Neural cell (in vitro differentiated cells): Measurements from ENCODE around the gene CAMK2A. TPM values are rescaled to one million over a fixed set of nuclear protein-coding genes. Genes with fewer than 3 reads are reported as not detected.

Experiments
- H2AFZ ChIP-seq: fragments of 200-600, 300-800 bp; sonication (generic), shearing (Covaris generic); 2 replicates; pipeline ENCODE4 v1.6.0; 2014; ENCODE audit warnings: low read depth, mild to moderate bottlenecking, antibody characterized with exemption, low read length, moderate library complexity
- H3F3A ChIP-seq: fragments of 200-600 bp; shearing (Covaris generic); 2 replicates; pipeline ENCODE4 v1.6.1; 2016; ENCODE audit warnings: mild to moderate bottlenecking, moderate library complexity, mixed read lengths, antibody characterized with exemption, low read length; ENCODE audit not compliant: insufficient read depth, poor library complexity, severe bottlenecking
- H3K27ac ChIP-seq: fragments of 200-600, 300-800 bp; sonication (generic), shearing (Covaris generic); 2 replicates; pipeline ENCODE4 v1.5.1; 2014; ENCODE audit warnings: mild to moderate bottlenecking, low read length, moderate library complexity
- H3K27me3 ChIP-seq: fragments of 300-800, 200-600 bp; sonication (generic), shearing (Covaris generic); 2 replicates; pipeline ENCODE4 v1.6.0; 2014; ENCODE audit warnings: mild to moderate bottlenecking, low read depth, low read length, moderate library complexity; ENCODE audit not compliant: insufficient read depth
- H3K36me3 ChIP-seq: fragments of 300-800, 200-600 bp; sonication (generic), shearing (Covaris generic); 2 replicates; pipeline ENCODE4 v1.5.1; 2014; ENCODE audit warnings: mild to moderate bottlenecking, antibody characterized with exemption, low read length, moderate library complexity; ENCODE audit not compliant: insufficient read depth
- H3K4me2 ChIP-seq: fragments of 300-800, 200-600 bp; sonication (generic), shearing (Covaris generic); 2 replicates; pipeline ENCODE4 v1.6.0; 2014; ENCODE audit warnings: mild to moderate bottlenecking, low read length
- H3K4me3 ChIP-seq: fragments of 300-800, 200-600 bp; sonication (generic), shearing (Covaris generic); 2 replicates; pipeline ENCODE4 v1.5.1; 2014; ENCODE audit warnings: mild to moderate bottlenecking, low read length, moderate library complexity
- H3K79me2 ChIP-seq: fragments of 200-600 bp; shearing (Covaris generic); replicated peaks from 2 replicates; pipeline ENCODE4 v1.6.0; 2014; ENCODE audit warnings: mild to moderate bottlenecking, low read length, moderate library complexity; ENCODE audit not compliant: insufficient read depth
- H3K9ac ChIP-seq: fragments of 300-800, 200-600 bp; sonication (generic), shearing (Covaris generic); 2 replicates; pipeline ENCODE4 v1.6.1; 2016; ENCODE audit warnings: mild to moderate bottlenecking, low read length, mixed read lengths
- H3K9me2 ChIP-seq: fragments of 200-600 bp; shearing (Covaris generic); 2 replicates; pipeline ENCODE4 v1.6.1; 2016; ENCODE audit warnings: mild to moderate bottlenecking, low read length, mixed read lengths; ENCODE audit not compliant: insufficient read depth
- H3K9me3 ChIP-seq: fragments of 200-600, 300-800 bp; sonication (generic), shearing (Covaris generic); 2 replicates; pipeline ENCODE4 v1.6.1; 2016; ENCODE audit warnings: mild to moderate bottlenecking, mixed run types, low read length, moderate library complexity, mixed read lengths
- H4K20me1 ChIP-seq: fragments of 200-600 bp; shearing (Covaris generic); 2 replicates; pipeline ENCODE4 v1.6.1; 2016; ENCODE audit warnings: mild to moderate bottlenecking, mixed run types; ENCODE audit not compliant: insufficient read depth
- EP300 ChIP-seq: fragments of 450-650 bp; conservative IDR thresholded peaks from 2 replicates; pipeline ENCODE4 v1.6.1; 2014; ENCODE audit warnings: antibody characterized with exemption, mild to moderate bottlenecking, moderate library complexity; ENCODE audit not compliant: poor library complexity, severe bottlenecking
- EZH2 ChIP-seq: fragments of 200-600, 300-800 bp; shearing (Covaris generic), sonication (generic); IDR thresholded peaks from 2 replicates; pipeline ENCODE4 v1.6.1; 2014; ENCODE audit warnings: antibody characterized with exemption, low read length, borderline replicate concordance, mild to moderate bottlenecking; ENCODE audit not compliant: insufficient read depth, poor library complexity, severe bottlenecking
- MXI1 ChIP-seq: fragments of 450-650 bp; conservative IDR thresholded peaks from 2 replicates; pipeline ENCODE4 v1.6.1; 2014; ENCODE audit warnings: antibody characterized with exemption, mild to moderate bottlenecking; ENCODE audit not compliant: poor library complexity, severe bottlenecking
- POLR2AphosphoS5 ChIP-seq: IDR thresholded peaks from 2 replicates; pipeline ENCODE4 v1.6.1; 2012
- SMC3 ChIP-seq: fragments of 450-650 bp; conservative IDR thresholded peaks from 2 replicates; pipeline ENCODE4 v1.6.1; 2014; ENCODE audit warnings: antibody characterized with exemption, mild to moderate bottlenecking, moderate library complexity; ENCODE audit not compliant: poor library complexity
- TAF1 ChIP-seq: IDR thresholded peaks from 2 replicates; pipeline ENCODE4 v1.6.1; 2012; ENCODE audit warnings: low read depth
- polyA plus RNA-seq: library from polyadenylated mRNA; depleted of rRNA; stranded (reverse); fragments of >200 nt; gene quantifications from 2 replicates; pipeline ENCODE4 v1.2.3, GENCODE V29; 2014
- TF ChIP-seq, protein P1 (sequence below): fragments of 450-650 bp; IDR thresholded peaks from 2 replicates; pipeline ENCODE4 v1.5.1; 2014; ENCODE audit warnings: antibody characterized with exemption, mild to moderate bottlenecking, moderate library complexity; ENCODE audit not compliant: poor library complexity, severe bottlenecking
- TF ChIP-seq, protein P2 (sequence below): IDR thresholded peaks from 2 replicates; pipeline ENCODE4 v1.6.1; 2012; ENCODE audit warnings: borderline replicate concordance

The CAMK2A gene
- polyA plus RNA-seq, 1 donor from 2014 or later = 61.7 TPM

- H3K9me2 ChIP-seq = no peaks in the 10 kb centered on the region
- no peak overlapping the region for H2AFZ ChIP-seq
- no peak overlapping the region for H3K4me2 ChIP-seq
- no peaks in the 10 kb centered on the region for H3K36me3 ChIP-seq
- no peak overlapping the region for H3K4me3 ChIP-seq
- no peaks in the 10 kb centered on the region for H4K20me1 ChIP-seq
- no peaks in the 10 kb centered on the region for H3K9me3 ChIP-seq
- no peaks in the 10 kb centered on the region for H3F3A ChIP-seq
- TF ChIP-seq POLR2AphosphoS5 = no peak
- H3K79me2 ChIP-seq = no peaks in the 10 kb centered on the region
- H3K27ac ChIP-seq = no peak overlapping the region
- no peak overlapping the region for H3K9ac ChIP-seq
- H3K27me3 ChIP-seq = peaks cover 29% of the 10 kb centered on the region
Observed at GRCh38 chr5:150299571-150300327, 10.2 kb upstream of the CAMK2A start.

GRCh38 chr5:150298701-150299451 lies 9.3 kb upstream of the CAMK2A start:
- no peak overlapping the region for H3K4me3 ChIP-seq
- no peaks in the 10 kb centered on the region for H3F3A ChIP-seq
- H3K9ac ChIP-seq = no peak overlapping the region
- H3K36me3 ChIP-seq = no peaks in the 10 kb centered on the region
- no peaks in the 10 kb centered on the region for H3K9me3 ChIP-seq
- H3K4me2 ChIP-seq = no peak overlapping the region
- no peak overlapping the region for H2AFZ ChIP-seq
- H3K9me2 ChIP-seq = no peaks in the 10 kb centered on the region
- TF ChIP-seq EP300 (no peak), POLR2AphosphoS5 (no peak), TAF1 (no peak), EZH2 (no peak), SMC3 (no peak), MXI1 (no peak)
- TF ChIP-seq, protein P1, sequence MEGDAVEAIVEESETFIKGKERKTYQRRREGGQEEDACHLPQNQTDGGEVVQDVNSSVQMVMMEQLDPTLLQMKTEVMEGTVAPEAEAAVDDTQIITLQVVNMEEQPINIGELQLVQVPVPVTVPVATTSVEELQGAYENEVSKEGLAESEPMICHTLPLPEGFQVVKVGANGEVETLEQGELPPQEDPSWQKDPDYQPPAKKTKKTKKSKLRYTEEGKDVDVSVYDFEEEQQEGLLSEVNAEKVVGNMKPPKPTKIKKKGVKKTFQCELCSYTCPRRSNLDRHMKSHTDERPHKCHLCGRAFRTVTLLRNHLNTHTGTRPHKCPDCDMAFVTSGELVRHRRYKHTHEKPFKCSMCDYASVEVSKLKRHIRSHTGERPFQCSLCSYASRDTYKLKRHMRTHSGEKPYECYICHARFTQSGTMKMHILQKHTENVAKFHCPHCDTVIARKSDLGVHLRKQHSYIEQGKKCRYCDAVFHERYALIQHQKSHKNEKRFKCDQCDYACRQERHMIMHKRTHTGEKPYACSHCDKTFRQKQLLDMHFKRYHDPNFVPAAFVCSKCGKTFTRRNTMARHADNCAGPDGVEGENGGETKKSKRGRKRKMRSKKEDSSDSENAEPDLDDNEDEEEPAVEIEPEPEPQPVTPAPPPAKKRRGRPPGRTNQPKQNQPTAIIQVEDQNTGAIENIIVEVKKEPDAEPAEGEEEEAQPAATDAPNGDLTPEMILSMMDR = no peak
- TF ChIP-seq, protein P2, sequence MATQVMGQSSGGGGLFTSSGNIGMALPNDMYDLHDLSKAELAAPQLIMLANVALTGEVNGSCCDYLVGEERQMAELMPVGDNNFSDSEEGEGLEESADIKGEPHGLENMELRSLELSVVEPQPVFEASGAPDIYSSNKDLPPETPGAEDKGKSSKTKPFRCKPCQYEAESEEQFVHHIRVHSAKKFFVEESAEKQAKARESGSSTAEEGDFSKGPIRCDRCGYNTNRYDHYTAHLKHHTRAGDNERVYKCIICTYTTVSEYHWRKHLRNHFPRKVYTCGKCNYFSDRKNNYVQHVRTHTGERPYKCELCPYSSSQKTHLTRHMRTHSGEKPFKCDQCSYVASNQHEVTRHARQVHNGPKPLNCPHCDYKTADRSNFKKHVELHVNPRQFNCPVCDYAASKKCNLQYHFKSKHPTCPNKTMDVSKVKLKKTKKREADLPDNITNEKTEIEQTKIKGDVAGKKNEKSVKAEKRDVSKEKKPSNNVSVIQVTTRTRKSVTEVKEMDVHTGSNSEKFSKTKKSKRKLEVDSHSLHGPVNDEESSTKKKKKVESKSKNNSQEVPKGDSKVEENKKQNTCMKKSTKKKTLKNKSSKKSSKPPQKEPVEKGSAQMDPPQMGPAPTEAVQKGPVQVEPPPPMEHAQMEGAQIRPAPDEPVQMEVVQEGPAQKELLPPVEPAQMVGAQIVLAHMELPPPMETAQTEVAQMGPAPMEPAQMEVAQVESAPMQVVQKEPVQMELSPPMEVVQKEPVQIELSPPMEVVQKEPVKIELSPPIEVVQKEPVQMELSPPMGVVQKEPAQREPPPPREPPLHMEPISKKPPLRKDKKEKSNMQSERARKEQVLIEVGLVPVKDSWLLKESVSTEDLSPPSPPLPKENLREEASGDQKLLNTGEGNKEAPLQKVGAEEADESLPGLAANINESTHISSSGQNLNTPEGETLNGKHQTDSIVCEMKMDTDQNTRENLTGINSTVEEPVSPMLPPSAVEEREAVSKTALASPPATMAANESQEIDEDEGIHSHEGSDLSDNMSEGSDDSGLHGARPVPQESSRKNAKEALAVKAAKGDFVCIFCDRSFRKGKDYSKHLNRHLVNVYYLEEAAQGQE = no peak
- H3K79me2 ChIP-seq = no peaks in the 10 kb centered on the region
- no peaks in the 10 kb centered on the region for H4K20me1 ChIP-seq
- H3K27me3 ChIP-seq = peaks cover 29% of the 10 kb centered on the region
- H3K27ac ChIP-seq = no peak overlapping the region
